Epithelial cell of esophagus (primary cell): ENCODE data around the gene GALNT9.

ENCODE experiments used
- DNase-seq: peaks from one replicate; pipeline ENCODE4 v3.0.0; 2010; ENCODE audit warnings: low read depth
- H3K4me3 ChIP-seq: 2 replicates; pipeline ENCODE4 v1.5.1; 2011; ENCODE audit warnings: mild to moderate bottlenecking, low read length, control low read depth
- TF ChIP-seq, protein P1 (sequence below): IDR thresholded peaks from 2 replicates; pipeline ENCODE4 v1.5.1; 2011; ENCODE audit warnings: low read depth, mild to moderate bottlenecking, low read length, control low read depth, inconsistent platforms; ENCODE audit not compliant: insufficient read depth; ENCODE audit errors: missing control alignments

The GALNT9 gene

DNA sequence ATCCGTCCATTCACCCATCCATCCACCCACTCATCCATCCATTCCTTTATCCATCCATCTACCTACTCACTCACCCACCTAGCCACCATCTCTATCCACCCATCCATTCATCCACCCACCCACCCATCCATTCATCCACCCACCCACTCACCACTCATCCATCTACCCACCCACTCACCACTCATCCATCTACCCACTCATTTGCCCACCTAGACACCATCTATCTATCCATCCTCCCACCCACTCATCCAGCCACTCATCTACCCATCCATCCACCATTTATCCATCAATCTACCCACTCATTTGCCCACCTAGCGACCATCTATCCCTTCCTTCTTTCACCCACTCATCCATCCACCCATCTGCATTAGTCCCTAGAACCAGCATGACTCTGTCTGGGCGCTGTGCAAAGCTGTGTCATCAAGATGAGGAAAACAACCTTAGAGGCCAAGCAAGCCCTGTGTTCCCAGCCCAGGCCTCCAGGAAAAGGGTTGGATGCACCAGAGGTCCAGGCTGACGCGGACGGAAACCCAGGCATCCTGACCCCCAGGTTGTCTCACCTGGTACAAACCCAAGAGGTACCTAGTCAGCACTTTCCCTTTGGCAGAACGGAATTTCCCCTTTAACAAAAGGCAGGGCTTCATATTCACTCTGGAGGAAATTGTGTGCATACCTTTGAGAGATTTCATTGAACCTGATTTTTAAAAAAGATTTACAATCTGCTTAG is 111.4 kb downstream of the GALNT9 start:
- DNase-seq, result no peak
- H3K4me3 ChIP-seq, result no peak overlapping the region
- TF ChIP-seq, protein P1, sequence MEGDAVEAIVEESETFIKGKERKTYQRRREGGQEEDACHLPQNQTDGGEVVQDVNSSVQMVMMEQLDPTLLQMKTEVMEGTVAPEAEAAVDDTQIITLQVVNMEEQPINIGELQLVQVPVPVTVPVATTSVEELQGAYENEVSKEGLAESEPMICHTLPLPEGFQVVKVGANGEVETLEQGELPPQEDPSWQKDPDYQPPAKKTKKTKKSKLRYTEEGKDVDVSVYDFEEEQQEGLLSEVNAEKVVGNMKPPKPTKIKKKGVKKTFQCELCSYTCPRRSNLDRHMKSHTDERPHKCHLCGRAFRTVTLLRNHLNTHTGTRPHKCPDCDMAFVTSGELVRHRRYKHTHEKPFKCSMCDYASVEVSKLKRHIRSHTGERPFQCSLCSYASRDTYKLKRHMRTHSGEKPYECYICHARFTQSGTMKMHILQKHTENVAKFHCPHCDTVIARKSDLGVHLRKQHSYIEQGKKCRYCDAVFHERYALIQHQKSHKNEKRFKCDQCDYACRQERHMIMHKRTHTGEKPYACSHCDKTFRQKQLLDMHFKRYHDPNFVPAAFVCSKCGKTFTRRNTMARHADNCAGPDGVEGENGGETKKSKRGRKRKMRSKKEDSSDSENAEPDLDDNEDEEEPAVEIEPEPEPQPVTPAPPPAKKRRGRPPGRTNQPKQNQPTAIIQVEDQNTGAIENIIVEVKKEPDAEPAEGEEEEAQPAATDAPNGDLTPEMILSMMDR, result no peak

DNA sequence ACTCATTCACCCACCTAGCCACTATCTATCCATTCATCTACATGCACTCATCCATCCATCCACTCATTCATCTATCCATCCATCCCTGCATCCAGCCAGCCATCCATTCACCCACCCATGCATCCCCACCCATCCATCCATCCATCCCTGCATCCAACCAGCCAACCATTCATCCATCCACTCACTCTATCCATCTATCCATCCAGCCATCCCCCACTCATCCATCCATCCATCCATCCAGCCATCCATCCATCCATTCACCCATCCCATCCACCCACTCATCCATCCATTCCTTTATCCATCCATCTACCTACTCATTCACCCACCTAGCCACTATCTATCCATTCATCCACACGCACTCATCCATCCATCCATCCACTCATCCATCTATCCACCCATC is 112.0 kb downstream of the GALNT9 start:
- DNase-seq, result no peak
- TF ChIP-seq, protein P1, result no peak

DNA sequence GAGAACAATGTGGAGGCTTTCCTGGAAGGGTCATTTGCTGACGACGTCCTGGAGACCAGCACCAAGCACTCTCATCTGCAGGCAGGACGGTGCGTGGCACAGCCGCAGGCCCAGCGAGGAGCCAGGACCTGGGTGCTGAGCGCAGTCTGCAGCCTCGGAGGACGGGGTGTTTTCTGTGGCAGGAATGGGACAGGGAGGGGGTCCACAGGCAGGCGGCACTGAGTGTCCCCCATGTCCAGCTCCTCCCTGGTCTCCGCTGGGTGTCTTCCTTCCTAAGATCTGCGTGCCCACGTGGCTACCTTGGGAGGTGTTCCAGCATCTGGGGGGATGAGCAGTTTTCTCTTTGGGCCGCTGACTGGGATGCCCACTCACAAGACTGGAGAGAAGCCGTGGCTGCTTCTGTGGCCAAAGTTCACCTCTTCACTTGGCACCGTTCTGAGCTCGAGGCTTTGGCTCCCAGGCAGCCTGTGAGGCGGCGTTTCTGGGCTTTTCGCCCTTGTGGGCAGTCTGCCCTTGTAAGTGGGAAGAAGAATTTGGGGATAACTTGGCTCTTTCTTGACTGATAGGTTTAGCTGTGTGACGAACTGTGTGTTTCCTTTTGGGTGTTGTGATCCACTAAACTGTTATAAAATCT is 112.9 kb downstream of the GALNT9 start:
- no peak overlapping the region for H3K4me3 ChIP-seq
- TF ChIP-seq, protein P1, result no peak
- no peak for DNase-seq

More for the DNA sequence above, 112.0 kb downstream of the GALNT9 start:
- H3K4me3 ChIP-seq, result no peak overlapping the region

DNA sequence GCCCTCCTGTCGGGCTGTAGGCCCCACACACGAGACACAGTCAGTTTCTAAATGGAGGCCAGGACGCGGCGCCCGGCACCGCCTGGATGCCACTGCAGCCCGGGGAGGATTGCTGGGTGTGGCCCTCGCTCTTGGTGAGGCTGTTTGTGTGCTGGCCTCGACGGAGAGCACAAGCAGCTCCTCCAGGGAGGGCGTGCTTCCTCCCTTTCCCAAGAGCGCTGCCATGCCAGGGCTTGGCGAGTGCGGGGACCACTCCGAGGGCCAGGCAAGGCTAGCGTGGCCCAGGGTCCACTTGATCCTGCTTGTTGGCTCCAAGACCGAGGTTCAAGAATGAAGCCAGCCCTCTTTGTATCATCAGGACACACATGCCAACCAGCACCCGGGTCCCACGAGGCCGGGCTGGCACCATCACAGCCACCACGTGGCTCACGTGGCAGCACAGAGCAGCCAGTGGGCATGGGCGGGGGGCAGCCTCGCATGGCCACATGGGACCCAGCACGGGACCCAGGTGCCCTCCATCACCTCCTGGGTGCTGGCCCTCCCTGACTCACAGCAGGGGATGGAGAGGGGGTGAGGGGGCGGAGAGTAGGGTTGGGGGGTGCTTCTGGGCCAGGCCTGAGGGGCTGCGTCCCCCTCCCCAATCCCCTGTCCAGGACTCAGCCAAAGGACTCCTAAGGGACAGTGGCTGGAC is 113.9 kb downstream of the GALNT9 start:
- no peak for DNase-seq
- TF ChIP-seq, protein P1, result no peak
- H3K4me3 ChIP-seq, result no peak overlapping the region

DNA sequence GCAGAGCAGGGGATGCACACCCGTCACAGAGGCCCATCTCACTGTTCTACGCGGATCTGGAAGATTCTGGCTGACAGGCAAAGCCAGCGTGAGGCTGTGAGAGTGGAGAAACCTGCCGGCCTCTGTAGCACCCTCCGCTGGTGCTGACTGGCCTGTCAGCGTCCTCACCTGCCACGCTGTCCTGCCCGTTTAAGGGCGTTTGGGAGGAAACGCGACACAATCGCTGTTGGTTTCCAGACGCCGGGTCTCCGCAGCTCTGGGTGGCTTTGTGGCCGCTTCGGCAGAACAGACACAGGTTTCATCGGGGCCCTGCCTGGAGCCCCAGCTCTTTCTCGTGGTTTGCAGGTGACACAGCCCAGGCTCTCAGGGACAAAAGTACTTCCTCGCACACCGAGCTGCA is 114.5 kb downstream of the GALNT9 start:
- DNase-seq, result no peak
- TF ChIP-seq, protein P1, result no peak
- H3K4me3 ChIP-seq, result no peak overlapping the region

DNA sequence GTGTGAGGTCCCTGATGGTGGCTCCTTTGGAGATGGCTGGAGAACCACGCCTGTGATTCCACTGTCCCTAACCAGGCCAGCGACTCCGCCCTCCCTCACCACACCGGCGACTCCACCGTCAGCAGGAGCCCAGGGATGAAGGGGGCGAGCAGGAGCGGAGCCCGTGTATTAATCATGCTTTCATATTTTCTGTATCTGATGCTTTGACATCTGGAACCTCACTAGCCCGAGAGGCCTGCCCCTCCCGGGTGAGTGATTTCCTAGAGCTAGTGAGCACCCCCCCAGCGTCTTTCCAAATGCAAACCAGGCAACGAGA is 115.3 kb downstream of the GALNT9 start:
- no peak overlapping the region for H3K4me3 ChIP-seq
- TF ChIP-seq, protein P1, result no peak
- no peak for DNase-seq
